Measurements from ENCODE around the gene POLN. TPM values are rescaled to one million over a fixed set of nuclear protein-coding genes. Genes with fewer than 3 reads are reported as not detected.
A peak's percentile ranks its signal among the peaks of the same experiment; 100 is the strongest.

The POLN gene
- total RNA-seq, 3 donors from 2014 or later: 0.61 to 2.3 (median 0.90) TPM

- H3K4me3 Mint-ChIP-seq: no peak within 1 kb of the TSS
- H3K27me3 Mint-ChIP-seq (ENCODE audit: low read depth): peaks cover 41% of the 10 kb centered on the region
- no peaks in the 10 kb centered on the region for H3K9me3 Mint-ChIP-seq
- DNase-seq: no peak
- peak; percentile 36 to 53 for ATAC-seq
- peaks cover 2% of the 10 kb centered on the region for H3K4me1 Mint-ChIP-seq (ENCODE audit: low read depth)
- no peaks in the 10 kb centered on the region for H3K36me3 Mint-ChIP-seq (ENCODE audit: insufficient read depth)
Observed at GRCh38 chr4:2059046-2059725, 182.7 kb downstream of the POLN start, which contains the start of gene NAT8L. TSS of gene NAT8L (plus strand) at chr4:2059327. CDS start at chr4:2059512, 185 bp downstream.

GRCh38 chr4:2058264-2059045 is 183.5 kb downstream of the POLN start:
- H3K4me3 Mint-ChIP-seq: no peak overlapping the region
- H3K9me3 Mint-ChIP-seq: no peaks in the 10 kb centered on the region
- no peaks in the 10 kb centered on the region for H3K36me3 Mint-ChIP-seq (ENCODE audit: insufficient read depth)
- no peak for DNase-seq
- H3K4me1 Mint-ChIP-seq (ENCODE audit: low read depth): peaks cover 2% of the 10 kb centered on the region
- peaks cover 46% of the 10 kb centered on the region for H3K27me3 Mint-ChIP-seq (ENCODE audit: low read depth)
- peak; percentile 29 to 51 for ATAC-seq

- H3K36me3 Mint-ChIP-seq (ENCODE audit: insufficient read depth): no peaks in the 10 kb centered on the region
- no peak for ATAC-seq
- H3K9me3 Mint-ChIP-seq: no peaks in the 10 kb centered on the region
- DNase-seq: no peak
- H3K4me1 Mint-ChIP-seq (ENCODE audit: low read depth): peaks cover 2% of the 10 kb centered on the region
- H3K4me3 Mint-ChIP-seq: peak overlapping the region; percentile 71
- H3K27me3 Mint-ChIP-seq (ENCODE audit: low read depth): peaks cover 44% of the 10 kb centered on the region
Observed at GRCh38 chr4:2057382-2058065, 184.4 kb downstream of the POLN start.

- DNase-seq (no peak), ATAC-seq (no peak)
- Mint-ChIP-seq H3K9me3 (no peaks in the 10 kb centered on the region), H3K4me3 (no peak overlapping the region), H3K36me3 (ENCODE audit: insufficient read depth) (no peaks in the 10 kb centered on the region), H3K27me3 (ENCODE audit: low read depth) (peaks cover 52% of the 10 kb centered on the region), H3K4me1 (ENCODE audit: low read depth) (peaks cover 2% of the 10 kb centered on the region)
Observed at GRCh38 chr4:2054217-2054616, 187.7 kb downstream of the POLN start.

- Mint-ChIP-seq H3K4me3 (no peak overlapping the region), H3K9me3 (no peaks in the 10 kb centered on the region), H3K27me3 (ENCODE audit: low read depth) (peaks cover 52% of the 10 kb centered on the region), H3K4me1 (ENCODE audit: low read depth) (no peaks in the 10 kb centered on the region), H3K36me3 (ENCODE audit: insufficient read depth) (no peaks in the 10 kb centered on the region)
- ATAC-seq: no peak
- DNase-seq: no peak
Observed at GRCh38 chr4:2051086-2051485, 190.8 kb downstream of the POLN start.

- Mint-ChIP-seq H3K4me1 (ENCODE audit: low read depth) (no peaks in the 10 kb centered on the region), H3K36me3 (ENCODE audit: insufficient read depth) (no peaks in the 10 kb centered on the region), H3K27me3 (ENCODE audit: low read depth) (peaks cover 49% of the 10 kb centered on the region), H3K4me3 (no peak overlapping the region), H3K9me3 (no peaks in the 10 kb centered on the region)
- ATAC-seq (no peak), DNase-seq (no peak)
Observed at GRCh38 chr4:2049811-2050210, 192.1 kb downstream of the POLN start.

- H3K4me1 Mint-ChIP-seq (ENCODE audit: low read depth): no peaks in the 10 kb centered on the region
- no peak for DNase-seq
- H3K36me3 Mint-ChIP-seq (ENCODE audit: insufficient read depth): no peaks in the 10 kb centered on the region
- peaks cover 49% of the 10 kb centered on the region for H3K27me3 Mint-ChIP-seq (ENCODE audit: low read depth)
- H3K4me3 Mint-ChIP-seq: no peak overlapping the region
- ATAC-seq: no peak
- H3K9me3 Mint-ChIP-seq: no peaks in the 10 kb centered on the region
Observed at GRCh38 chr4:2049381-2049780, 192.5 kb downstream of the POLN start.

GRCh38 chr4:2048831-2049230 is 193.1 kb downstream of the POLN start:
- no peak for DNase-seq
- Mint-ChIP-seq H3K4me1 (ENCODE audit: low read depth) (no peaks in the 10 kb centered on the region), H3K36me3 (ENCODE audit: insufficient read depth) (no peaks in the 10 kb centered on the region), H3K4me3 (no peak overlapping the region), H3K9me3 (no peaks in the 10 kb centered on the region), H3K27me3 (ENCODE audit: low read depth) (peaks cover 44% of the 10 kb centered on the region)
- no peak for ATAC-seq

- ATAC-seq (no peak), DNase-seq (no peak)
- H3K4me1 Mint-ChIP-seq (ENCODE audit: low read depth): no peaks in the 10 kb centered on the region
- H3K27me3 Mint-ChIP-seq (ENCODE audit: low read depth): peaks cover 43% of the 10 kb centered on the region
- no peaks in the 10 kb centered on the region for H3K36me3 Mint-ChIP-seq (ENCODE audit: insufficient read depth)
- no peaks in the 10 kb centered on the region for H3K9me3 Mint-ChIP-seq
- H3K4me3 Mint-ChIP-seq: no peak overlapping the region
Observed at GRCh38 chr4:2047781-2048581, 193.9 kb downstream of the POLN start.

- DNase-seq: no peak
- Mint-ChIP-seq H3K9me3 (no peaks in the 10 kb centered on the region), H3K4me3 (no peak overlapping the region), H3K36me3 (ENCODE audit: insufficient read depth) (no peaks in the 10 kb centered on the region), H3K4me1 (ENCODE audit: low read depth) (no peaks in the 10 kb centered on the region), H3K27me3 (ENCODE audit: low read depth) (peaks cover 40% of the 10 kb centered on the region)
- ATAC-seq: no peak
Observed at GRCh38 chr4:2047031-2047660, 194.8 kb downstream of the POLN start.

- peaks cover 3% of the 10 kb centered on the region for H3K4me1 Mint-ChIP-seq (ENCODE audit: low read depth)
- no peaks in the 10 kb centered on the region for H3K36me3 Mint-ChIP-seq (ENCODE audit: insufficient read depth)
- DNase-seq: no peak
- ATAC-seq: no peak
- no peaks in the 10 kb centered on the region for H3K9me3 Mint-ChIP-seq
- peaks cover 36% of the 10 kb centered on the region for H3K27me3 Mint-ChIP-seq (ENCODE audit: low read depth)
- no peak overlapping the region for H3K4me3 Mint-ChIP-seq
Observed at GRCh38 chr4:2046031-2046961, 195.6 kb downstream of the POLN start.

- peaks cover 31% of the 10 kb centered on the region for H3K27me3 Mint-ChIP-seq (ENCODE audit: low read depth)
- no peaks in the 10 kb centered on the region for H3K9me3 Mint-ChIP-seq
- DNase-seq: no peak
- H3K4me1 Mint-ChIP-seq (ENCODE audit: low read depth): peaks cover 3% of the 10 kb centered on the region
- H3K4me3 Mint-ChIP-seq: no peak overlapping the region
- no peaks in the 10 kb centered on the region for H3K36me3 Mint-ChIP-seq (ENCODE audit: insufficient read depth)
- no peak for ATAC-seq
Observed at GRCh38 chr4:2045518-2045951, 196.4 kb downstream of the POLN start.
